ENCODE measurements around the gene SLC23A3.

The SLC23A3 gene

DNA sequence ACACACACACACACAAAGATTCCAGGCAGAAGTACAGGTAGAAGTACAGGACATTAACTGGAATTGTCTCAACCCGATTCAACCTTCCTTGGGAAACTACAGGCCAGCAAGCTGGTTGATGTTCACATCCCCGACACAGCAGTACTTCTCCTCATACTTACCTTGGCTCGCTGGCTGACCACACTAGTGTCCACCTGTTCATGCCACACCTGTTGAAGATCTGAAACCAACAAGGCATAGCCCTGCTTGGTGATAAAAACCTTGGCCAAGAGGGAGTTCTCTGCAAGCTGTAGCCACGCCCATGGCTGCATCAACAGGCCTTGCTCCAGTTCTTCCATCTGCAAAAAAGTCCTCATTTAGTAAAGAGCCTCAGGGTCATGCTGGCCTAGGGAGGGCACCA, 11.8 kb downstream of the SLC23A3 start:
- TF ChIP-seq SIN3A (IDR thresholded peaks at IDR 0.05; ENCODE audit: borderline replicate concordance, insufficient read depth, low read length) = no peak
- no peak for TF ChIP-seq FOXP2 (optimal IDR thresholded peaks at IDR 0.05; ENCODE audit: borderline replicate concordance, extremely low read depth, extremely low read length, insufficient read depth)
- TF ChIP-seq TAF1 (IDR thresholded peaks at IDR 0.05; ENCODE audit: borderline replicate concordance, insufficient read depth, low read length) = no peak
- TF ChIP-seq, protein P1, sequence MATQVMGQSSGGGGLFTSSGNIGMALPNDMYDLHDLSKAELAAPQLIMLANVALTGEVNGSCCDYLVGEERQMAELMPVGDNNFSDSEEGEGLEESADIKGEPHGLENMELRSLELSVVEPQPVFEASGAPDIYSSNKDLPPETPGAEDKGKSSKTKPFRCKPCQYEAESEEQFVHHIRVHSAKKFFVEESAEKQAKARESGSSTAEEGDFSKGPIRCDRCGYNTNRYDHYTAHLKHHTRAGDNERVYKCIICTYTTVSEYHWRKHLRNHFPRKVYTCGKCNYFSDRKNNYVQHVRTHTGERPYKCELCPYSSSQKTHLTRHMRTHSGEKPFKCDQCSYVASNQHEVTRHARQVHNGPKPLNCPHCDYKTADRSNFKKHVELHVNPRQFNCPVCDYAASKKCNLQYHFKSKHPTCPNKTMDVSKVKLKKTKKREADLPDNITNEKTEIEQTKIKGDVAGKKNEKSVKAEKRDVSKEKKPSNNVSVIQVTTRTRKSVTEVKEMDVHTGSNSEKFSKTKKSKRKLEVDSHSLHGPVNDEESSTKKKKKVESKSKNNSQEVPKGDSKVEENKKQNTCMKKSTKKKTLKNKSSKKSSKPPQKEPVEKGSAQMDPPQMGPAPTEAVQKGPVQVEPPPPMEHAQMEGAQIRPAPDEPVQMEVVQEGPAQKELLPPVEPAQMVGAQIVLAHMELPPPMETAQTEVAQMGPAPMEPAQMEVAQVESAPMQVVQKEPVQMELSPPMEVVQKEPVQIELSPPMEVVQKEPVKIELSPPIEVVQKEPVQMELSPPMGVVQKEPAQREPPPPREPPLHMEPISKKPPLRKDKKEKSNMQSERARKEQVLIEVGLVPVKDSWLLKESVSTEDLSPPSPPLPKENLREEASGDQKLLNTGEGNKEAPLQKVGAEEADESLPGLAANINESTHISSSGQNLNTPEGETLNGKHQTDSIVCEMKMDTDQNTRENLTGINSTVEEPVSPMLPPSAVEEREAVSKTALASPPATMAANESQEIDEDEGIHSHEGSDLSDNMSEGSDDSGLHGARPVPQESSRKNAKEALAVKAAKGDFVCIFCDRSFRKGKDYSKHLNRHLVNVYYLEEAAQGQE (IDR thresholded peaks at IDR 0.05; ENCODE audit: insufficient read depth in 1 of 2, low read depth in 2 of 2, low read length in 2 of 2) = no peak

DNA sequence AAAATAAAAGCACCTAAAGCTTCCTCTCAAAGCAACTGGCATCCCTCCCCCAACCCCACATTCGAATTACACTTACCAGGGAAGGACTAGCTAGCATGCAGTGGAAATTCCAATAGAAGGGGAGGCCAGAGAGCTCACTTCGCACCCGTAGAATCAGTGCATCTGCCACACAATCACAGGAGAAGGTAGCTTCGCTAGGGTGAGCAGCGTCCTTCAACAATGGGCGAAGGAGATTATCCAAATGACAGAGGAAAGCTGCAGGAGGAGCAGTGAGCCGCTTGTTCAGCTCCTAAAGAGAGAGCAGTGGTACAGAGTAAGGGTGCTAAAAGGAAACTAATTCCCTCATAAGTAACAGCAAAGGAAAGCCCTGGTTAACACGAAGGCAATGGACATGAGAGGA, 12.4 kb downstream of the SLC23A3 start:
- TF ChIP-seq SIN3A (IDR thresholded peaks at IDR 0.05; ENCODE audit: borderline replicate concordance, insufficient read depth, low read length) (no peak), TAF1 (IDR thresholded peaks at IDR 0.05; ENCODE audit: borderline replicate concordance, insufficient read depth, low read length) (no peak), POLR2AphosphoS5 (IDR thresholded peaks at IDR 0.05; ENCODE audit: low read depth, low read length) (no peak), FOXP2 (optimal IDR thresholded peaks at IDR 0.05; ENCODE audit: borderline replicate concordance, extremely low read depth, extremely low read length, insufficient read depth) (no peak)
- TF ChIP-seq, protein P1 (IDR thresholded peaks at IDR 0.05; ENCODE audit: insufficient read depth in 1 of 2, low read depth in 2 of 2, low read length in 2 of 2) = no peak

DNA sequence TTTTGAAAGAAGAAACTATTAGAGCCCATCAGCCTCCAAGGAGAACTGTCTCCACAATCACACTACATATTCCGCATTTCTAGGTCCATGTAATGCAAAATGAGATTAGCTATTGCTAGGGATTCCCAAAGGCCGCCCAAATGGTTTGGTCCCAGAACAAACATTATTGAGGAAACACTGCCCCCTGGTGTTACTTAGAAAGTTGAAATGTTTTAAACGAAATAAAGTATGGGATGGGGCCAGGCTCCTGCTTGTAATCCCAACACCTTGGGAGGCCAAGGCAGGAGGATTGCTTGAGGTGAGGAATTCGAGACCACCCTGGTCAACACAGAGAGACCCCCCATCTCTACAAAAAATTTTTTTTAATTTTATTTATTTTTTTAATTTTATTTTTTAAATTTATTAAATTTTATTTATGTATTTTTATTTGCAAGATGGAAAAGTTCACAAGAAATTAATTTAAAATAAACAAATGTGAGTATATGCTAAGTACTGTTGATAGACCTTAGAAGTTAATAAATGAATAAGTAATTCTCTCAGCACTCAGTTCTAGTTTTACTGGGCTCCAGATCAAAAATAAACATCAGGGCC, 14.7 kb downstream of the SLC23A3 start:
- TF ChIP-seq SIN3A (IDR thresholded peaks at IDR 0.05; ENCODE audit: borderline replicate concordance, insufficient read depth, low read length) = no peak
- TF ChIP-seq, protein P1 (IDR thresholded peaks at IDR 0.05; ENCODE audit: insufficient read depth in 1 of 2, low read depth in 2 of 2, low read length in 2 of 2) = no peak
- TF ChIP-seq TAF1 (IDR thresholded peaks at IDR 0.05; ENCODE audit: borderline replicate concordance, insufficient read depth, low read length) = no peak
- no peak for TF ChIP-seq POLR2AphosphoS5 (IDR thresholded peaks at IDR 0.05; ENCODE audit: low read depth, low read length)
- TF ChIP-seq FOXP2 (optimal IDR thresholded peaks at IDR 0.05; ENCODE audit: borderline replicate concordance, extremely low read depth, extremely low read length, insufficient read depth) = no peak

DNA sequence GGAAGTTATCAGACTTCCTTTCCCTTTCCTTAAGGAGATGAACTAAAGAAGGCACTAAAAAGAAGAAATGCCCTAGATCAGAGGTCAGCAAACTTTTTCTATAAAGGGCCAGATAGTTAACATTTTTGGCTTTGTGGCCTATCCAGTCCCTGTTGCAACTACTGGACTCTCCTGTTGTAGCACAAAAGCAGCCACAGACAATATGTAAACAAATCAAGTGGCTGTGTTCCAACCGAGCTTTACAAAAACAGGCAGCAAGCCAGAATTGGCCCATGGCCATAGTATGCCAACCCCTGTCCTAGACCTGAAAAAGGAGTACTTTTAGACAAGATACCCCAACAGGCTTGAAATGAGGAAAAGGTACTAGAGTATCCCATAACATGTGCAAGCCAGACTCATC, 20.2 kb downstream of the SLC23A3 start:
- no peak for TF ChIP-seq FOXP2 (optimal IDR thresholded peaks at IDR 0.05; ENCODE audit: borderline replicate concordance, extremely low read depth, extremely low read length, insufficient read depth)
- TF ChIP-seq, protein P1 (IDR thresholded peaks at IDR 0.05; ENCODE audit: insufficient read depth in 1 of 2, low read depth in 2 of 2, low read length in 2 of 2) = no peak

DNA sequence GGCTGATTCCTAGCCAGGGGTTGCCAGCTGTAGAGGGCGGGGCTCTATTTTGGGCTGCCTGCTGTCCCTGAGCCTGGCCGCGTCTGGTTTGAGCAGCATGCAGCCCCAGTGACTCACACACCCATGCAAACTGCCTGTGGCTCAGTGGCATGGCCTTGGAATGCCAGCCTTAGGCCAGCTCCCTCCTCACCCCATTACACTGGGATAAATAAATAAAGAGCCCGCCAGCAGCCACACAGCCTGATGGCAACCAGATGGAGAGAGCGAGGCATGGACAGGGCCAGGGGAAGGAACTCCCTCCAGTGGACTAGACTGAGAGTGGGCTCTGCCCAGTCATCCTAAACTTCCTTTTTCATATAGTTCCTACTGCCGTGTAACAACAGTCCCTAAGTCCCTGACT, 27.5 kb downstream of the SLC23A3 start:
- TF ChIP-seq SIN3A (IDR thresholded peaks at IDR 0.05; ENCODE audit: borderline replicate concordance, insufficient read depth, low read length) (no peak), POLR2AphosphoS5 (IDR thresholded peaks at IDR 0.05; ENCODE audit: low read depth, low read length) (no peak), TAF1 (IDR thresholded peaks at IDR 0.05; ENCODE audit: borderline replicate concordance, insufficient read depth, low read length) (no peak), FOXP2 (optimal IDR thresholded peaks at IDR 0.05; ENCODE audit: borderline replicate concordance, extremely low read depth, extremely low read length, insufficient read depth) (no peak)
- TF ChIP-seq, protein P1 (IDR thresholded peaks at IDR 0.05; ENCODE audit: insufficient read depth in 1 of 2, low read depth in 2 of 2, low read length in 2 of 2) = no peak

Measured in PFSK-1 (cell line).